ENCODE measurements around the gene NCAN.

DNA sequence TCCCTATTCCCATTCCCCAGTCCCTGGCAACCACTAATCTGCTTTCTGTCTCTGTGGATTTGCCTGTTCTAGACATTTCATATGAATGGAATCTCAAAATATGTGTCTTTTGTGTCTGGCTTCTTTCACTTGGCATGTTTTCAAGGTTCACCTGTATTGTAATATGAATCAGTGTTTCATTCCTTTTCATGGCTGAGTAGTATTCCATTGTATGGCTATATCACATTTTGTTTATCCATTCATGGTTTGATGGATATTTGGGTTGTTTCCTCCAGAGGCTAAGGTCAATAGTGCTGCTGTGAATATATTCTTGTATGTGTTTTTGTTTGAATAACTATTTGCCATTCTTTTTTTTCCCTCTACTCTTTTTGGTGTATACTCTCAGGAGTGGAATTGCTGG is 24.4 kb downstream of the NCAN start:
- TF ChIP-seq EZH2 (IDR thresholded peaks at IDR 0.05) (no peak), POLR2AphosphoS5 (IDR thresholded peaks at IDR 0.05; ENCODE audit: borderline replicate concordance, low read depth, low read length) (no peak), FOXP2 (optimal IDR thresholded peaks at IDR 0.05; ENCODE audit: control extremely low read depth, extremely low read length, insufficient read depth) (no peak)

Data from SK-N-MC (cell line).